Measurements from ENCODE around the gene DACT3. TPM values are rescaled to one million over a fixed set of nuclear protein-coding genes. Genes with fewer than 3 reads are reported as not detected.

Gene DACT3
- total RNA-seq, 1 experiment from 2014 or later = 0.75 TPM

DNA sequence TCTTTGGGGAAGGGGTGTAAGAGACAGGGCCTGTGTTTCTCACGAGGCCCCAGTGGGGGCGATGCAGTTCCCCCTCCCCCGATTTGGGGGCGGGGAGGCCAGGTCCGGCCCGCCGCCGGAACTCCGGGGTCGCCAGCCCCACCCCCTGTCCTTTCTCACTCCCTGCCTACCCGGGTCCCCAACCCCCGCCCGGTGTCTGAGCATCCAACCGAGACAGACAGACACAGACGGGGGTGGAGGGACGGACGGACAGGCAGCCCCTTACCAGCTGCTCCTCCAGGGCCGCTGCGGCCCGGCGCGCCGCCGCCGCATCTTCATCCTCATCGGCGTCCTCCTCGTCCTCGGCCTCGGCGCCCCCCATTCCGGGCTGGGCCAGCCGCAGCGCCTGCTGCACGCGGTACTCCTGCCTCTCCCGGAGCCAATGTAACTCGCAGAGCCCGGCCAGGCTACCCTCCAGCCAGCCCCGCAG lies 397 bp downstream of the DACT3 start:
- no peak overlapping the region for H3K27ac Mint-ChIP-seq (ENCODE audit: unreplicated experiment)
- H3K4me1 Mint-ChIP-seq (ENCODE audit: low read depth, unreplicated experiment) = peaks cover 14% of the 10 kb centered on the region
- DNase-seq = peak; percentile 37 to 41
- no peaks in the 10 kb centered on the region for H3K9me3 Mint-ChIP-seq (ENCODE audit: unreplicated experiment)
- Histone ChIP-seq H3K4me3 (ENCODE audit: low read depth, low read length) (peak overlapping the region; percentile 54), H3K27me3 (replicated peaks; ENCODE audit: control insufficient read depth, insufficient read depth, low read length) (no peaks in the 10 kb centered on the region; the same call in 1 of the 2 replicates), H3K36me3 (ENCODE audit: control insufficient read depth, insufficient read depth, low read length) (no peaks in the 10 kb centered on the region), H3K4me1 (peaks cover 11% of the 10 kb centered on the region; the same call in 1 of the 2 replicates), H3K9me3 (no peaks in the 10 kb centered on the region)
- BruUV-seq (replicated peaks) = no TSS peak
- intact Hi-C loops (cut with micrococcal nuclease; ENCODE audit: unreplicated experiment) = loop anchor here (1.0 kb wide), 1 partner anchor 26 kb away; no protein-coding TSS in a partner anchor
- ChIA-PET POLR2A (interaction anchor here (1.0 to 1.3 kb wide), 5 partner anchors 12 to 190 kb away, joined by 3 to 15 read pairs (median 4); partner anchors contain the start of genes AP2S1 and CALM3), CTCF (interaction anchor here (0.6 to 3.0 kb wide), 23 partner anchors 10 to 352 kb away, joined by 3 to 117 read pairs (median 8); partner anchors contain the start of genes GNG8 and PPP5C)
- peaks cover 15% of the 10 kb centered on the region for H3K27me3 Mint-ChIP-seq (ENCODE audit: insufficient read depth, unreplicated experiment)
- TF ChIP-seq, protein P1, sequence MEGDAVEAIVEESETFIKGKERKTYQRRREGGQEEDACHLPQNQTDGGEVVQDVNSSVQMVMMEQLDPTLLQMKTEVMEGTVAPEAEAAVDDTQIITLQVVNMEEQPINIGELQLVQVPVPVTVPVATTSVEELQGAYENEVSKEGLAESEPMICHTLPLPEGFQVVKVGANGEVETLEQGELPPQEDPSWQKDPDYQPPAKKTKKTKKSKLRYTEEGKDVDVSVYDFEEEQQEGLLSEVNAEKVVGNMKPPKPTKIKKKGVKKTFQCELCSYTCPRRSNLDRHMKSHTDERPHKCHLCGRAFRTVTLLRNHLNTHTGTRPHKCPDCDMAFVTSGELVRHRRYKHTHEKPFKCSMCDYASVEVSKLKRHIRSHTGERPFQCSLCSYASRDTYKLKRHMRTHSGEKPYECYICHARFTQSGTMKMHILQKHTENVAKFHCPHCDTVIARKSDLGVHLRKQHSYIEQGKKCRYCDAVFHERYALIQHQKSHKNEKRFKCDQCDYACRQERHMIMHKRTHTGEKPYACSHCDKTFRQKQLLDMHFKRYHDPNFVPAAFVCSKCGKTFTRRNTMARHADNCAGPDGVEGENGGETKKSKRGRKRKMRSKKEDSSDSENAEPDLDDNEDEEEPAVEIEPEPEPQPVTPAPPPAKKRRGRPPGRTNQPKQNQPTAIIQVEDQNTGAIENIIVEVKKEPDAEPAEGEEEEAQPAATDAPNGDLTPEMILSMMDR (IDR thresholded peaks at IDR 0.05; ENCODE audit: insufficient read depth in 1 of 2, low read depth in 1 of 2, low read length in 1 of 2, severe bottlenecking in 1 of 2, unreplicated experiment in 1 of 2) = no peak
- H3K4me3 Mint-ChIP-seq (ENCODE audit: unreplicated experiment) = peak overlapping the region; percentile 73
- H3K36me3 Mint-ChIP-seq (ENCODE audit: insufficient read depth, unreplicated experiment) = peaks cover 8% of the 10 kb centered on the region

DNA sequence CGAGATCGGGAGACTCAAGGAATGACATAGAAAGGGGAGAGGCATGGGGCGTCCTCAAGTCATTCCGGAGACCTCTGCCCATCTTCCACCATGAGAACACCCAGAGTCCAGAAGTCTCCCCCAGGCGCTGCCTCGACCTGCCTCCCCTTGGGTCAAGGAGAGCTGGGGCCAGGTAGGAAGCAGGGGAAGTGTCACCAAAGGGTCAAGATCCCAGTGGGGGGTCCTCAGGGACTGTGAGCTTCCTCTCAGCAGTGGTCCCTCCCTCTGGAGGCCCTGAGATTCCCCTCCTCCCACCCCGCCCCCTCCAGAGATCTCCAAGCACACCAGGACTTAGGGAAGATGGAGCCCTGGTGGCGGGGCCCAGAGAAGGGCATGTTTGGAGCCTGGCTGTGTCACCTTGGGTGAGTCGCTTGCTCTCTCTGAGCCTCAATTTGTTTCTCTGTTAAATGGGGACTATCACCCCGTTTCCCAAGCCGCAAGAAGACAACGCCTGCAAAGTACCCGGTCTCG lies 919 bp downstream of the DACT3 start:
- Histone ChIP-seq H3K9me3 (no peaks in the 10 kb centered on the region), H3K4me1 (peaks cover 11% of the 10 kb centered on the region; the same call in 1 of the 2 replicates), H3K4me3 (ENCODE audit: low read depth, low read length) (no peak overlapping the region), H3K36me3 (ENCODE audit: control insufficient read depth, insufficient read depth, low read length) (no peaks in the 10 kb centered on the region), H3K27me3 (replicated peaks; ENCODE audit: control insufficient read depth, insufficient read depth, low read length) (no peaks in the 10 kb centered on the region; the same call in 1 of the 2 replicates)
- intact Hi-C loops (cut with micrococcal nuclease; ENCODE audit: unreplicated experiment) = no loop called here
- Mint-ChIP-seq H3K27me3 (ENCODE audit: insufficient read depth, unreplicated experiment) (peaks cover 15% of the 10 kb centered on the region), H3K4me1 (ENCODE audit: low read depth, unreplicated experiment) (peaks cover 14% of the 10 kb centered on the region), H3K36me3 (ENCODE audit: insufficient read depth, unreplicated experiment) (peaks cover 8% of the 10 kb centered on the region), H3K4me3 (ENCODE audit: unreplicated experiment) (peak overlapping the region; percentile 73), H3K27ac (ENCODE audit: unreplicated experiment) (no peak overlapping the region), H3K9me3 (ENCODE audit: unreplicated experiment) (no peaks in the 10 kb centered on the region)
- TF ChIP-seq, protein P1 (IDR thresholded peaks at IDR 0.05; ENCODE audit: insufficient read depth in 1 of 2, low read depth in 1 of 2, low read length in 1 of 2, severe bottlenecking in 1 of 2, unreplicated experiment in 1 of 2) = no peak
- BruUV-seq (replicated peaks) = no TSS peak
- CTCF ChIA-PET = interaction anchor here (1.4 to 1.6 kb wide), 2 partner anchors 43 to 46 kb away, joined by 4 to 7 read pairs; no protein-coding TSS in a partner anchor
- DNase-seq = peak in 1 of 2 experiments; percentile 41
- POLR2A ChIA-PET = no interaction called here

DNA sequence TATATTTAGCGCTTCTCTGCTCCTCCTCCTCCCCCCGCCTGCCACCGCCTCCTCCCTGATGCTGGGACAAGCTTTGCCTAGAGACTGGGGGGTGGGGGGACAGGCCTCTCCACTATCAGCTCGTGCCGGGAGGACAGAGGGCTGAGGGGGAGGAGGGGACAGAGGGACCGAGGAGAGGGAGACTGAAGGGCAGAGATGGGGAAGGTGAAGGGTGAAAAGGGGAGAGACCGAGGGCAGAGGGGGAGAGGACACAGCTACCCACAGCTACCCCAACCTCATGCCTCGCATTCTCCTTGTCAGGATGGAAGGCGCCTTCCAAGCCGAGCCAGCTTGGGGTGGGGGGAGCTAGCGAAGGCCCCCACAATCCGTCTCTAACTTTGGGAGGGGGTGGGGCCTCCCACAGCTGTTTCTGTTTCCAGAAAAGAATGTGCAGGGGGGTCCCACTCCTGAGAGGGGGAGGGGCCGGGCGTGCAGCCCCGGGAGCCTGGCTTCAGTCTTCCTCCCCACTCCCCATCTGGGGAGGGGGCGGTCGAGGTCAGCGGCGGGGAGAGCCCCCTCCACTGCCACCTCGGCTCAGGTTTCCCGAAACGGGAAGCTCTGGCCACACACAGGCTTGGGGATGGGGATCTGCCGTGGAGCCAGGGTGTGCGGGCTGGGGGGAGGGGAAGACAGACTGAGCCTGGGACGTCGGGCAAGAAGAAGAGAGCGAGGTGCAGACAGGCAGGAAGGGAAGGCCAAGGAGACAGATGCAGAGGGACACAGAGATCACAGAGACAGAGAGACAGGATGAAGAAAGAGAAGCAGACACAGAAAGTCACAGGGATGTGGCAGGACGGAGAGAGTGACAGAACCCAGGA lies 1.6 kb downstream of the DACT3 start:
- H3K27me3 Mint-ChIP-seq (ENCODE audit: insufficient read depth, unreplicated experiment) = peaks cover 15% of the 10 kb centered on the region
- TF ChIP-seq, protein P1 (IDR thresholded peaks at IDR 0.05; ENCODE audit: insufficient read depth in 1 of 2, low read depth in 1 of 2, low read length in 1 of 2, severe bottlenecking in 1 of 2, unreplicated experiment in 1 of 2) = no peak
- Histone ChIP-seq H3K27me3 (replicated peaks; ENCODE audit: control insufficient read depth, insufficient read depth, low read length) (no peaks in the 10 kb centered on the region; the same call in 1 of the 2 replicates), H3K9me3 (no peaks in the 10 kb centered on the region), H3K4me3 (ENCODE audit: low read depth, low read length) (no peak overlapping the region), H3K36me3 (ENCODE audit: control insufficient read depth, insufficient read depth, low read length) (no peaks in the 10 kb centered on the region), H3K4me1 (peaks cover 11% of the 10 kb centered on the region; the same call in 1 of the 2 replicates)
- H3K27ac Mint-ChIP-seq (ENCODE audit: unreplicated experiment) = no peak overlapping the region
- peaks cover 14% of the 10 kb centered on the region for H3K4me1 Mint-ChIP-seq (ENCODE audit: low read depth, unreplicated experiment)
- peak overlapping the region; percentile 65 for H3K4me3 Mint-ChIP-seq (ENCODE audit: unreplicated experiment)
- DNase-seq = peak; percentile 25 to 51
- H3K36me3 Mint-ChIP-seq (ENCODE audit: insufficient read depth, unreplicated experiment) = peaks cover 8% of the 10 kb centered on the region
- ChIA-PET CTCF (interaction anchor here (0.5 to 1.6 kb wide), 3 partner anchors 42 to 53 kb away, joined by 3 to 7 read pairs (median 4); no protein-coding TSS in a partner anchor), POLR2A (interaction anchor here (0.6 kb wide), 2 partner anchors 20 to 126 kb away, joined by 3 to 6 read pairs; no protein-coding TSS in a partner anchor)
- H3K9me3 Mint-ChIP-seq (ENCODE audit: unreplicated experiment) = no peaks in the 10 kb centered on the region
- intact Hi-C loops (cut with micrococcal nuclease; ENCODE audit: unreplicated experiment) = no loop called here
- no TSS peak for BruUV-seq (replicated peaks)

Data from Caco-2 (cell line).